ENCODE results near the gene FRMD4A. TPM values are rescaled to one million over a fixed set of nuclear protein-coding genes. Genes with fewer than 3 reads are reported as not detected.

The FRMD4A gene
- total and polyA plus RNA-seq, 10 of the 15 experiments (the other 5 are each of a cell fraction or from before 2014, with no cell fraction given): 17.8 to 75.2 (median 39.1) TPM

DNA sequence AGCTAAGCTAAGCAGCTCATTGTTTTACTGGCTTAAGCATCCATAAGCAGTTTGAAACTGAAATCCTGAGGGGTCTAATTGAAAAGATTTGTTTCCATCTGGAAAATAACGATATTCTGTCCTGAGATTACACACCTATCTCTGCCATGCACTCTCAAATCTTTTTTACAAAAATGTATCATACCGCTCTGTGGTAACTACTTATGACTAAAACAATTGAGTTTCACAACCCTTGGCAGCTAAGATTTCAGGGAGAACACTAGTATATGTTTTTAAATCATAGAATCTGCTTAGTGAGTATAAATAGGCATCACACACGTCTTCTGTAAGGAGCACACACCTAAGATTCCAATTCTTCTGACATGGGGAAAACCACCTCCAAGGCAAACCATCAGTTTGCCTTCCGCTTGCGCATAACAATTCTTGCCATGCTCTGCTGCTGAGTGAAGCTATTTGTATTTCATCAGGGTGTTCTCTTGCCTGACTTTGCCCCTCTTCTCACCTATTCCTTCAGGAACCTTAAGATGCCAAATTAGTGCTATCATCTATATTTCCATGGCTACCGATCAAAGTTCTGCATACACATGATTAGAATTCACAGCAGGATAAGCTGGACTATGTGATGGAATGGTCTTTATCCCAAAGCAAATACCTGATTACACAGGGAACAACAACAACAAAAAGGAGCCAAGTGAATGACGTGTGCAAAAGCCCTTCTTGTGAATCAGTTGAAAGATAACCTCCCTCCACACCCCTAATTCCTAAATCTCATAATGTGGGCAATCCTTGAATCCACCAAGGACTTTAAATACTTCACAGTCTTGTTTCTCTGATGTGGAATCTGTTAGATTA is 703.0 kb downstream of the FRMD4A start (continued):
- TF ChIP-seq, protein P1, sequence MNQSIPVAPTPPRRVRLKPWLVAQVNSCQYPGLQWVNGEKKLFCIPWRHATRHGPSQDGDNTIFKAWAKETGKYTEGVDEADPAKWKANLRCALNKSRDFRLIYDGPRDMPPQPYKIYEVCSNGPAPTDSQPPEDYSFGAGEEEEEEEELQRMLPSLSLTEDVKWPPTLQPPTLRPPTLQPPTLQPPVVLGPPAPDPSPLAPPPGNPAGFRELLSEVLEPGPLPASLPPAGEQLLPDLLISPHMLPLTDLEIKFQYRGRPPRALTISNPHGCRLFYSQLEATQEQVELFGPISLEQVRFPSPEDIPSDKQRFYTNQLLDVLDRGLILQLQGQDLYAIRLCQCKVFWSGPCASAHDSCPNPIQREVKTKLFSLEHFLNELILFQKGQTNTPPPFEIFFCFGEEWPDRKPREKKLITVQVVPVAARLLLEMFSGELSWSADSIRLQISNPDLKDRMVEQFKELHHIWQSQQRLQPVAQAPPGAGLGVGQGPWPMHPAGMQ (IDR thresholded peaks at IDR 0.05; ENCODE audit: borderline replicate concordance): no peak
- TF ChIP-seq POLR2AphosphoS5 (IDR thresholded peaks at IDR 0.05; ENCODE audit: low read length): no peak

DNA sequence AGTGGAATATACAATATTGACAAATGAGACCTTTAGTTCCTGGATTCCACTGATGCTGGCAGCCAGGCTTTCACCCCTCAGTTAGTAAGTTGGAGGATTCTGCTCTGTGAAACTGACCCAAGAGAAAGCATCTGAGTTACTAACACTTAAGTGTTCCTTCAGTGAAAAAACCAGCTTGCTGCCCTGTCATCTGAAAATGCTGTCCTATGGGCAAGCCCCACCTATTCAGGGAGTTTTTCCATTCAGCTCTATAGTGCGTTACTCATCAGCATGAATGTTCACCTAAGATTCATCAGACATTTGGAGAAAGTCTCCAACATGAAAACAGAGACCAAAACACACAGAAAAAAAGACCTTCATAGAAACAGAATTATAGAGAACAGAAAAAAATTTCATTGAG is 706.1 kb downstream of the FRMD4A start:
- no peaks in the 10 kb centered on the region for H3K9me3 ChIP-seq (replicated peaks; ENCODE audit: control insufficient read depth, insufficient read depth, low read length)
- ATAC-seq (no peak), FAIRE-seq (no peak), DNase-seq (ENCODE audit: low read depth, low spot score) (no peak)
- no peaks in the 10 kb centered on the region for H3K27me3 ChIP-seq (replicated peaks in 1 of 2; ENCODE audit: control insufficient read depth in 2 of 2, insufficient read depth in 2 of 2, low read length in 1 of 2)
- CTCF ChIA-PET: no interaction called here
- in situ Hi-C loops (cut with MboI) (no loop called here), intact Hi-C loops (cut with micrococcal nuclease; ENCODE audit: unreplicated experiment) (no loop called here)
- RAD21 ChIA-PET (ENCODE audit: unreplicated experiment): no interaction called here
- H2AFZ ChIP-seq (ENCODE audit: control insufficient read depth, low read depth, low read length): no peak overlapping the region
- H3K27ac ChIP-seq (ENCODE audit: control insufficient read depth, insufficient read depth): no peak overlapping the region
- WGBS (ENCODE audit: insufficient coverage, insufficient replicate concordance, low lambda C conversion rate, missing lambda C conversion rate): 100% methylated on average over 1 of the region's 1 CpG
- H3K36me3 ChIP-seq (ENCODE audit: control insufficient read depth in 2 of 2, insufficient read depth in 2 of 2, low read length in 1 of 2): peaks cover 3 to 6% of the 10 kb centered on the region in 2 experiments
- no peak overlapping the region for H3K9ac ChIP-seq (ENCODE audit: control insufficient read depth, insufficient read depth, low read length)
- SMC1A ChIA-PET (ENCODE audit: uncharacterized antibody, unreplicated experiment): interaction anchor here (0.6 kb wide), 1 partner anchor 23 kb away, joined by 3 read pairs; no protein-coding TSS in a partner anchor
- no peak overlapping the region for H3K4me3 ChIP-seq
- no TSS peak for BruUV-seq (replicated peaks)
- POLR2A ChIA-PET: no interaction called here
- no peak overlapping the region for H3K4me2 ChIP-seq (ENCODE audit: control insufficient read depth, insufficient read depth)
- H3K4me1 ChIP-seq (ENCODE audit: control insufficient read depth, insufficient read depth, low read length): no peaks in the 10 kb centered on the region
- no peaks in the 10 kb centered on the region for H3K79me2 ChIP-seq (ENCODE audit: control insufficient read depth, insufficient read depth, low read length)
- H4K20me1 ChIP-seq (ENCODE audit: control insufficient read depth, insufficient read depth): no peaks in the 10 kb centered on the region
- TF ChIP-seq EZH2 (IDR thresholded peaks at IDR 0.05; ENCODE audit: borderline replicate concordance, control insufficient read depth, low read depth, low read length): no peak
- TF ChIP-seq ATF7 (IDR thresholded peaks at IDR 0.05; ENCODE audit: low read depth): no peak
- TF ChIP-seq, protein P2, sequence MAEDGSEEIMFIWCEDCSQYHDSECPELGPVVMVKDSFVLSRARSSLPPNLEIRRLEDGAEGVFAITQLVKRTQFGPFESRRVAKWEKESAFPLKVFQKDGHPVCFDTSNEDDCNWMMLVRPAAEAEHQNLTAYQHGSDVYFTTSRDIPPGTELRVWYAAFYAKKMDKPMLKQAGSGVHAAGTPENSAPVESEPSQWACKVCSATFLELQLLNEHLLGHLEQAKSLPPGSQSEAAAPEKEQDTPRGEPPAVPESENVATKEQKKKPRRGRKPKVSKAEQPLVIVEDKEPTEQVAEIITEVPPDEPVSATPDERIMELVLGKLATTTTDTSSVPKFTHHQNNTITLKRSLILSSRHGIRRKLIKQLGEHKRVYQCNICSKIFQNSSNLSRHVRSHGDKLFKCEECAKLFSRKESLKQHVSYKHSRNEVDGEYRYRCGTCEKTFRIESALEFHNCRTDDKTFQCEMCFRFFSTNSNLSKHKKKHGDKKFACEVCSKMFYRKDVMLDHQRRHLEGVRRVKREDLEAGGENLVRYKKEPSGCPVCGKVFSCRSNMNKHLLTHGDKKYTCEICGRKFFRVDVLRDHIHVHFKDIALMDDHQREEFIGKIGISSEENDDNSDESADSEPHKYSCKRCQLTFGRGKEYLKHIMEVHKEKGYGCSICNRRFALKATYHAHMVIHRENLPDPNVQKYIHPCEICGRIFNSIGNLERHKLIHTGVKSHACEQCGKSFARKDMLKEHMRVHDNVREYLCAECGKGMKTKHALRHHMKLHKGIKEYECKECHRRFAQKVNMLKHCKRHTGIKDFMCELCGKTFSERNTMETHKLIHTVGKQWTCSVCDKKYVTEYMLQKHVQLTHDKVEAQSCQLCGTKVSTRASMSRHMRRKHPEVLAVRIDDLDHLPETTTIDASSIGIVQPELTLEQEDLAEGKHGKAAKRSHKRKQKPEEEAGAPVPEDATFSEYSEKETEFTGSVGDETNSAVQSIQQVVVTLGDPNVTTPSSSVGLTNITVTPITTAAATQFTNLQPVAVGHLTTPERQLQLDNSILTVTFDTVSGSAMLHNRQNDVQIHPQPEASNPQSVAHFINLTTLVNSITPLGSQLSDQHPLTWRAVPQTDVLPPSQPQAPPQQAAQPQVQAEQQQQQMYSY (CRISPR knock-in tag; IDR thresholded peaks at IDR 0.05): no peak
- TF ChIP-seq TCF3 (IDR thresholded peaks at IDR 0.05; ENCODE audit: borderline replicate concordance, insufficient read depth, low read depth, low read length): no peak
- no peak for TF ChIP-seq LARP7 (IDR thresholded peaks at IDR 0.05)
- TF ChIP-seq STAT1 (conservative IDR thresholded peaks at IDR 0.05): no peak
- no peak for TF ChIP-seq HDGF (IDR thresholded peaks at IDR 0.05)
- TF ChIP-seq BACH1 (IDR thresholded peaks at IDR 0.05; ENCODE audit: borderline replicate concordance): no peak
- no peak for TF ChIP-seq SIX5 (IDR thresholded peaks at IDR 0.05; ENCODE audit: low read depth, low read length, severe bottlenecking)
- TF ChIP-seq POLR2A (IDR thresholded peaks at IDR 0.05; ENCODE audit: low read depth, low read length): no peak
- TF ChIP-seq IKZF1 (conservative IDR thresholded peaks at IDR 0.05): no peak
- TF ChIP-seq CREM (IDR thresholded peaks at IDR 0.05; ENCODE audit: low read depth): no peak

Measured in GM12878 (cell line).